Fibroblast of lung (primary cell): ENCODE measurements around the gene SHISAL1.

Experiments
- CTCF ChIP-seq, 2 donors: IDR thresholded peaks in 1 of 2; conservative IDR thresholded peaks in 1 of 2; 1 replicate in 1 of 2; 2 replicates in 1 of 2; pipeline ENCODE4 v1.5.1; 2011 to 2012; ENCODE audit warnings: low read length in 2 of 2, control low read depth in 1 of 2, inconsistent platforms in 1 of 2, low read depth in 1 of 2, mild to moderate bottlenecking in 1 of 2
- EZH2 ChIP-seq: IDR thresholded peaks from 2 replicates; pipeline ENCODE4 v1.5.1; 2012; ENCODE audit warnings: low read length, control low read depth, mild to moderate bottlenecking; ENCODE audit errors: missing control alignments

DNA sequence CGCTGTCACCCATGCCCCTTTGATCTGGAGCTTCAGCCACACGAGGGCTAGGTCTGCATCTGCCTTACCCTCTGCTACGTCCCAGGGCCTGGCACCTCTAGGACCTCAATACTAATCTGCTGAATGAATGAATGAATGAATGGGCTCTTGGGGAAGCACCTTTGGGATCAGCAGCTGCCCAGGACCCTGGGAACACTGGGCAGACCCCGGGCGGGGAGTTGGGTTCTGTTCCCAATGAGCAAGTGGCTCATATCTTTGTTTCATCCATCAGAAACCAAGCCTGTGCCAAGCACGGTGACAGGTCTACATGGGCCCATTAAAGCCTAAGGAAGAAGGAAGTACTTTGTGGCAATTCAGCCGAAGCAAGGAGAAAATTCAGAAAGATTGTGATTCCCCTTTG lies 41.5 kb upstream of the SHISAL1 start:
- no peak for TF ChIP-seq CTCF (conservative IDR thresholded peaks at IDR 0.05 in 1 of 2, IDR thresholded peaks at IDR 0.05 in 1 of 2; ENCODE audit: low read depth in 1 of 2, low read length in 2 of 2)
- no peak for TF ChIP-seq EZH2
